K562 (cell line): ENCODE data around the gene NINL. TPM values are rescaled to one million over a fixed set of nuclear protein-coding genes. Genes with fewer than 3 reads are reported as not detected.

Experiments
- BMI1 ChIP-seq: fragments of 150-350 bp; IDR thresholded peaks from 2 replicates; pipeline ENCODE4 v1.6.1; 2014; ENCODE audit warnings: low read length
- COPS2 ChIP-seq: fragments of 450-650 bp; conservative IDR thresholded peaks from 2 replicates; pipeline ENCODE4 v1.6.1; 2016; ENCODE audit warnings: mild to moderate bottlenecking, moderate library complexity
- E2F3 ChIP-seq: fragments of 250-450 bp; sonication (Bioruptor Pico); IDR thresholded peaks from 2 replicates; pipeline ENCODE4 v1.4.0; 2020; ENCODE audit warnings: mild to moderate bottlenecking
- ILF3 ChIP-seq: fragments of 450-650 bp; IDR thresholded peaks from 2 replicates; pipeline ENCODE4 v1.6.1; 2018; ENCODE audit warnings: antibody characterized with exemption, mild to moderate bottlenecking, moderate library complexity, borderline replicate concordance
- NEUROD1 ChIP-seq: fragments of 150-350 bp; IDR thresholded peaks from 2 replicates; pipeline ENCODE4 v1.6.1; 2014; ENCODE audit warnings: borderline replicate concordance, low read length, low read depth; ENCODE audit not compliant: partially characterized antibody
- NFXL1 ChIP-seq: fragments of 450-650 bp; formaldehyde crosslinking; IDR thresholded peaks from 2 replicates; pipeline ENCODE4 v1.4.0; 2021; ENCODE audit warnings: mild to moderate bottlenecking
- SIX5 ChIP-seq, 2 experiments: IDR thresholded peaks; 2 replicates each; pipeline ENCODE4 v1.6.1; 2011; ENCODE audit warnings: low read length in 2 of 2, borderline replicate concordance in 1 of 2, low read depth in 1 of 2, mild to moderate bottlenecking in 1 of 2, moderate library complexity in 1 of 2; ENCODE audit not compliant: insufficient read depth in 1 of 2
- TSC22D4 ChIP-seq: fragments of 450-650 bp; IDR thresholded peaks from 2 replicates; pipeline ENCODE4 v1.6.1; 2016; ENCODE audit warnings: missing genetic modification characterization, missing biosample characterization, control low read depth
- TSHZ1 ChIP-seq: fragments of 250-450 bp; sonication (Bioruptor Pico); IDR thresholded peaks from 2 replicates; pipeline ENCODE4 v1.4.0; 2020; ENCODE audit warnings: mild to moderate bottlenecking, moderate library complexity
- polyA plus RNA-seq, 8 experiments: library from polyadenylated mRNA; depleted of rRNA in 4 of 8; stranded (reverse) in 5 of 8; unstranded in 3 of 8; fragments of >200 nt; fragmentation: Nextera tagmentation in 2 of 8; fragmentation: Illumina TruSeq in 1 of 8; extraction: Ambion mirVana in 2 of 8; extraction: Trizol in 1 of 8; gene quantifications; 2 replicates each; pipeline versions ENCODE4 v1.2.1 to v1.2.3, GENCODE V29; 2011 to 2014; ENCODE audit warnings: inconsistent platforms in 1 of 8, missing spikeins in 1 of 8
- total RNA-seq, 7 experiments: library from RNA; depleted of rRNA in 6 of 7; stranded (reverse); fragments of >200 nt in 6 of 7; fragmentation: Illumina TruSeq in 2 of 7; extraction: Trizol in 2 of 7; gene quantifications; 2 replicates each; pipeline versions ENCODE4 v1.2.1 to v1.2.3, GENCODE V29; 2011 to 2021; ENCODE audit warnings: low replicate concordance in 1 of 7
- TF ChIP-seq, protein P1 (sequence below): IDR thresholded peaks from 2 replicates; pipeline ENCODE4 v1.6.1; 2011; ENCODE audit warnings: borderline replicate concordance, low read depth, mild to moderate bottlenecking, moderate library complexity, low read length; ENCODE audit not compliant: insufficient read depth, poor library complexity, severe bottlenecking

The NINL gene
- total and polyA plus RNA-seq, 9 of the 15 experiments (the other 6 are each of a cell fraction or from before 2014, with no cell fraction given), result 0.03 to 0.22 (median 0.05) TPM; not detected in 5

GRCh38 chr20:25466846-25467245 is 118.5 kb downstream of the NINL start (continued):
- TF ChIP-seq SIX5 (IDR thresholded peaks at IDR 0.05; ENCODE audit: borderline replicate concordance in 1 of 2, insufficient read depth in 1 of 2, low read depth in 1 of 2, low read length in 2 of 2) (no peak), BMI1 (no peak), TSHZ1 (CRISPR knock-in tag) (no peak), COPS2 (no peak), TSC22D4 (tag) (no peak), E2F3 (CRISPR knock-in tag) (no peak), NEUROD1 (no peak), NFXL1 (CRISPR knock-in tag) (no peak), ILF3 (no peak)
- TF ChIP-seq, protein P1, sequence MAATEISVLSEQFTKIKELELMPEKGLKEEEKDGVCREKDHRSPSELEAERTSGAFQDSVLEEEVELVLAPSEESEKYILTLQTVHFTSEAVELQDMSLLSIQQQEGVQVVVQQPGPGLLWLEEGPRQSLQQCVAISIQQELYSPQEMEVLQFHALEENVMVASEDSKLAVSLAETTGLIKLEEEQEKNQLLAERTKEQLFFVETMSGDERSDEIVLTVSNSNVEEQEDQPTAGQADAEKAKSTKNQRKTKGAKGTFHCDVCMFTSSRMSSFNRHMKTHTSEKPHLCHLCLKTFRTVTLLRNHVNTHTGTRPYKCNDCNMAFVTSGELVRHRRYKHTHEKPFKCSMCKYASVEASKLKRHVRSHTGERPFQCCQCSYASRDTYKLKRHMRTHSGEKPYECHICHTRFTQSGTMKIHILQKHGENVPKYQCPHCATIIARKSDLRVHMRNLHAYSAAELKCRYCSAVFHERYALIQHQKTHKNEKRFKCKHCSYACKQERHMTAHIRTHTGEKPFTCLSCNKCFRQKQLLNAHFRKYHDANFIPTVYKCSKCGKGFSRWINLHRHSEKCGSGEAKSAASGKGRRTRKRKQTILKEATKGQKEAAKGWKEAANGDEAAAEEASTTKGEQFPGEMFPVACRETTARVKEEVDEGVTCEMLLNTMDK, result no peak
